ENCODE results near the gene HDAC4.

- TF ChIP-seq CTCF (IDR thresholded peaks at IDR 0.05; ENCODE audit: low read length) (no peak), EZH2phosphoT487 (IDR thresholded peaks at IDR 0.05; ENCODE audit: low read length) (no peak), EZH2 (optimal IDR thresholded peaks at IDR 0.05; ENCODE audit: low read depth, low read length) (no peak)
Observed at GRCh38 chr2:239066597-239066996, 334.2 kb downstream of the HDAC4 start.
